Measurements from ENCODE around the gene DEDD2.
A peak's percentile ranks its signal among the peaks of the same experiment; 100 is the strongest.

Gene DEDD2

GRCh38 chr19:42216653-42217519 is 591 bp downstream of the DEDD2 start:
- Histone ChIP-seq H3K27me3 (ENCODE audit: control insufficient read depth, insufficient read depth, low read length) (no peaks in the 10 kb centered on the region), H3K4me3 (ENCODE audit: low read depth, low read length) (peak overlapping the region; percentile 89), H3K9me3 (ENCODE audit: control insufficient read depth, insufficient read depth, low read length) (no peaks in the 10 kb centered on the region), H3K36me3 (ENCODE audit: control insufficient read depth, insufficient read depth, low read length) (peaks cover 4% of the 10 kb centered on the region), H3K9ac (ENCODE audit: low read depth, low read length) (peak overlapping the region; percentile 89), H3K4me1 (ENCODE audit: control insufficient read depth, insufficient read depth, low read length) (peaks cover 16% of the 10 kb centered on the region)

- H3K36me3 ChIP-seq (ENCODE audit: control insufficient read depth, insufficient read depth, low read length): peaks cover 14% of the 10 kb centered on the region
- H3K9me3 ChIP-seq (ENCODE audit: control insufficient read depth, insufficient read depth, low read length): no peaks in the 10 kb centered on the region
- H3K9ac ChIP-seq (ENCODE audit: low read depth, low read length): no peak overlapping the region
- peaks cover 16% of the 10 kb centered on the region for H3K4me1 ChIP-seq (ENCODE audit: control insufficient read depth, insufficient read depth, low read length)
- H3K4me3 ChIP-seq (ENCODE audit: low read depth, low read length): no peak overlapping the region
- no peaks in the 10 kb centered on the region for H3K27me3 ChIP-seq (ENCODE audit: control insufficient read depth, insufficient read depth, low read length)
Measured at GRCh38 chr19:42214810-42215485, 2.5 kb downstream of the DEDD2 start.

- Histone ChIP-seq H3K27me3 (ENCODE audit: control insufficient read depth, insufficient read depth, low read length) (no peaks in the 10 kb centered on the region), H3K9me3 (ENCODE audit: control insufficient read depth, insufficient read depth, low read length) (no peaks in the 10 kb centered on the region), H3K4me1 (ENCODE audit: control insufficient read depth, insufficient read depth, low read length) (peaks cover 9% of the 10 kb centered on the region), H3K4me3 (ENCODE audit: low read depth, low read length) (no peak overlapping the region), H3K9ac (ENCODE audit: low read depth, low read length) (no peak overlapping the region), H3K36me3 (ENCODE audit: control insufficient read depth, insufficient read depth, low read length) (peaks cover 30% of the 10 kb centered on the region)
Measured at GRCh38 chr19:42212886-42213285, 4.6 kb downstream of the DEDD2 start.

GRCh38 chr19:42208612-42209011 is 8.9 kb downstream of the DEDD2 start:
- no peak overlapping the region for H3K4me3 ChIP-seq (ENCODE audit: low read depth, low read length)
- H3K36me3 ChIP-seq (ENCODE audit: control insufficient read depth, insufficient read depth, low read length): peaks cover 45% of the 10 kb centered on the region
- H3K4me1 ChIP-seq (ENCODE audit: control insufficient read depth, insufficient read depth, low read length): peaks cover 10% of the 10 kb centered on the region
- H3K9ac ChIP-seq (ENCODE audit: low read depth, low read length): no peak overlapping the region
- H3K27me3 ChIP-seq (ENCODE audit: control insufficient read depth, insufficient read depth, low read length): no peaks in the 10 kb centered on the region
- H3K9me3 ChIP-seq (ENCODE audit: control insufficient read depth, insufficient read depth, low read length): no peaks in the 10 kb centered on the region

GRCh38 chr19:42207767-42208271 is 9.7 kb downstream of the DEDD2 start:
- Histone ChIP-seq H3K4me1 (ENCODE audit: control insufficient read depth, insufficient read depth, low read length) (peaks cover 10% of the 10 kb centered on the region), H3K9me3 (ENCODE audit: control insufficient read depth, insufficient read depth, low read length) (no peaks in the 10 kb centered on the region), H3K9ac (ENCODE audit: low read depth, low read length) (no peak overlapping the region), H3K27me3 (ENCODE audit: control insufficient read depth, insufficient read depth, low read length) (no peaks in the 10 kb centered on the region), H3K4me3 (ENCODE audit: low read depth, low read length) (no peak overlapping the region), H3K36me3 (ENCODE audit: control insufficient read depth, insufficient read depth, low read length) (peaks cover 46% of the 10 kb centered on the region)

- no peak overlapping the region for H3K4me3 ChIP-seq (ENCODE audit: low read depth, low read length)
- H3K9me3 ChIP-seq (ENCODE audit: control insufficient read depth, insufficient read depth, low read length): no peaks in the 10 kb centered on the region
- peaks cover 10% of the 10 kb centered on the region for H3K4me1 ChIP-seq (ENCODE audit: control insufficient read depth, insufficient read depth, low read length)
- H3K27me3 ChIP-seq (ENCODE audit: control insufficient read depth, insufficient read depth, low read length): no peaks in the 10 kb centered on the region
- H3K9ac ChIP-seq (ENCODE audit: low read depth, low read length): no peak overlapping the region
- H3K36me3 ChIP-seq (ENCODE audit: control insufficient read depth, insufficient read depth, low read length): peaks cover 51% of the 10 kb centered on the region
Measured at GRCh38 chr19:42206871-42207755, 10.4 kb downstream of the DEDD2 start.

GRCh38 chr19:42204664-42205063 is 12.8 kb downstream of the DEDD2 start:
- Histone ChIP-seq H3K4me1 (ENCODE audit: control insufficient read depth, insufficient read depth, low read length) (peaks cover 17% of the 10 kb centered on the region), H3K27me3 (ENCODE audit: control insufficient read depth, insufficient read depth, low read length) (no peaks in the 10 kb centered on the region), H3K9me3 (ENCODE audit: control insufficient read depth, insufficient read depth, low read length) (no peaks in the 10 kb centered on the region), H3K9ac (ENCODE audit: low read depth, low read length) (no peak overlapping the region), H3K36me3 (ENCODE audit: control insufficient read depth, insufficient read depth, low read length) (peaks cover 54% of the 10 kb centered on the region), H3K4me3 (ENCODE audit: low read depth, low read length) (no peak overlapping the region)

- Histone ChIP-seq H3K9ac (ENCODE audit: low read depth, low read length) (no peak overlapping the region), H3K4me1 (ENCODE audit: control insufficient read depth, insufficient read depth, low read length) (peaks cover 17% of the 10 kb centered on the region), H3K36me3 (ENCODE audit: control insufficient read depth, insufficient read depth, low read length) (peaks cover 59% of the 10 kb centered on the region)
Measured at GRCh38 chr19:42203700-42204099, 13.8 kb downstream of the DEDD2 start.

GRCh38 chr19:42202290-42202880 is 15.1 kb downstream of the DEDD2 start:
- Histone ChIP-seq H3K4me1 (ENCODE audit: control insufficient read depth, insufficient read depth, low read length) (peaks cover 20% of the 10 kb centered on the region), H3K4me3 (ENCODE audit: low read depth, low read length) (no peak overlapping the region), H3K36me3 (ENCODE audit: control insufficient read depth, insufficient read depth, low read length) (peaks cover 56% of the 10 kb centered on the region), H3K9ac (ENCODE audit: low read depth, low read length) (no peak overlapping the region), H3K9me3 (ENCODE audit: control insufficient read depth, insufficient read depth, low read length) (no peaks in the 10 kb centered on the region), H3K27me3 (ENCODE audit: control insufficient read depth, insufficient read depth, low read length) (no peaks in the 10 kb centered on the region)

More at GRCh38 chr19:42203700-42204099, 13.8 kb downstream of the DEDD2 start:
- no peak overlapping the region for H3K4me3 ChIP-seq (ENCODE audit: low read depth, low read length)
- H3K9me3 ChIP-seq (ENCODE audit: control insufficient read depth, insufficient read depth, low read length): no peaks in the 10 kb centered on the region
- H3K27me3 ChIP-seq (ENCODE audit: control insufficient read depth, insufficient read depth, low read length): no peaks in the 10 kb centered on the region

GRCh38 chr19:42201489-42202289 is 15.8 kb downstream of the DEDD2 start:
- Histone ChIP-seq H3K9me3 (ENCODE audit: control insufficient read depth, insufficient read depth, low read length) (no peaks in the 10 kb centered on the region), H3K27me3 (ENCODE audit: control insufficient read depth, insufficient read depth, low read length) (no peaks in the 10 kb centered on the region), H3K4me3 (ENCODE audit: low read depth, low read length) (no peak overlapping the region), H3K4me1 (ENCODE audit: control insufficient read depth, insufficient read depth, low read length) (peaks cover 26% of the 10 kb centered on the region), H3K9ac (ENCODE audit: low read depth, low read length) (no peak overlapping the region), H3K36me3 (ENCODE audit: control insufficient read depth, insufficient read depth, low read length) (peaks cover 52% of the 10 kb centered on the region)
